Metanephros (tissue), 1 donor: Measurements from ENCODE around the gene SH3YL1. TPM values are rescaled to one million over a fixed set of nuclear protein-coding genes. Genes with fewer than 3 reads are reported as not detected.

Experiments used
- total RNA-seq: library from RNA; depleted of rRNA; stranded (reverse); fragments of >200 nt; gene quantifications from one replicate; pipeline ENCODE4 v1.2.3, GENCODE V29; 2014

The SH3YL1 gene, protein sequence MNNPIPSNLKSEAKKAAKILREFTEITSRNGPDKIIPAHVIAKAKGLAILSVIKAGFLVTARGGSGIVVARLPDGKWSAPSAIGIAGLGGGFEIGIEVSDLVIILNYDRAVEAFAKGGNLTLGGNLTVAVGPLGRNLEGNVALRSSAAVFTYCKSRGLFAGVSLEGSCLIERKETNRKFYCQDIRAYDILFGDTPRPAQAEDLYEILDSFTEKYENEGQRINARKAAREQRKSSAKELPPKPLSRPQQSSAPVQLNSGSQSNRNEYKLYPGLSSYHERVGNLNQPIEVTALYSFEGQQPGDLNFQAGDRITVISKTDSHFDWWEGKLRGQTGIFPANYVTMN
- total RNA-seq = 88.2 TPM

DNA sequence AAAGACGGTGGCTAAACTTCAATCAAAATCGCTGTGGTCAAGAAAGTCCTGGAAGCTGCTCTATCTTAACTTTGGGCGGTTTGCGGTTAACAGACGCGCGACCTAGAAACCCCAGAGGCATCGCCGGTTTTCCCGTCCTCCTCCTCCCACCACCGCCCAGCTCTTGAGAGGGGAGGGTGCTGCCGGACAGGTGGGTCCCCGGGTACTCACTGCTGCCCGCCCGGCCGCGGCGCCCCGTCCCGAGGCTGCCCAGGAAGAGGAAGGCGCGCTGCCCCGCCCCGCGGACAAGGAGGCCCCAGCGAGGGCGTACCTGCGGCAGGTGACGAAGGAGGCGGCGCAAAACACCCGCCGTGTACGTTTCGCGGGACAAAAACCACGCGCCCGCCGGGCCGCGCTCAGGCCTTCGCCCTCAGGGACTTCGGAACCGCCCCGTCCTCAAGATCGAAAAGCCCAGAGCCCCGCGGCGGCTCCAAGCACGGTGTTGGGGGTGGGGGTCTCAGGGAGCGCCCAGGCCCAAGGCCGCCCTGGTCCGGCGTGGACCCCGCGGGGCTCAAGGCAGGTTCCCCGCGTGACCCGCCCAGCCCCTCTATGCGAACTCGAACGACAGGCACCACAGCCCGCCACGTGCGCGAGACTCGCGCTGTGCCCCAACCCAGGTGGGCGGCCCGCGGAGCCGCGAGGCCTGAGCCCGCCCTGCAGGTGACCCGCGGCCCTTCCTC is at the start of gene SH3YL1:
Gene SH3YL1, minus strand, starts transcription at position 259 of the 719 bp plus-strand sequence. Its CDS starts 48 bp downstream, at position 211.

DNA sequence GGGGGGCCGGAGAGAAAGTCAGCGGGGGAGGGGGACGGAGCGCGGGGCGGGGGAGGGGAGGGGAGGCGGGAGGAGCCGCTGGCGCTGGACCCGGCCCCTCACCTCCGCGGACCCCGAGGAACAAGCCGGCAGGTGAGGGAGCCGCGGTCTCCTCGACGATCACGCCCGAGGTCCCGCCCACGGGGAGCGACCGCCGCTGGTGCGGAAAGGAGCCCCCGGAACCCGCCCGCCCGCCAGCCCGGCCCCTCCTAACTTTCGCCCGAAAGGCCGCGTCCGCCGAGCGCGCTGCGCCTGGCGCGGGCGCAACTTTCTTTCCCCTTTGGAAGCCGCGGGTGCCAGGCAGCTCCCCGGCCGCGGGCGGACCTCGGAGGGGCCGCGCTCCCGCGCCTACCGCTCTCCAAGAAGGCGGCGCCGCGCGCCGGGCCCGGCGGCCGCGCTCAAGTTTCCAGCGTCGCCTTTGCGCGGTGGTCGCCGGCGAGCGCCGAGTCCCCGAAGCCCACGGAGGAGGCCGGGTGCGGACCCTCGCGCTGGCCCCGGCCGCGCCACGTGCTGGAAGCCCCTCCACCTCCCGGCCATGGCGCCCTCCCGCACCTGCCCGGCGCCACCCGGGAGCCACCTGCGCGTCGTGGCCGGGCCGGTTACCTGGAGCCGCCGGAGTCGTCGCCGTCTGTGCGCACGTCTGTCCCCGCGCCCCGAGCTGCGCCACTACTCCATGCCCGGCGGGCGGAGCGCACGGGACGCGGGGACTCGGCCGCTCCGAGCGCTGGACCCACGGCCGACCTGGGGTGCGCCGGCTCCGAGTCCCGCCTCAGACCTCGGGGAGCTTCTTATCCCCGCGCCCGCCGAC is 24.3 kb upstream of the SH3YL1 start, which contains the start of gene ALKAL2:
Gene ALKAL2, minus strand, starts transcription at position 181 of the 847 bp plus-strand sequence. CDS start 256 bp downstream, outside the sequence.

DNA sequence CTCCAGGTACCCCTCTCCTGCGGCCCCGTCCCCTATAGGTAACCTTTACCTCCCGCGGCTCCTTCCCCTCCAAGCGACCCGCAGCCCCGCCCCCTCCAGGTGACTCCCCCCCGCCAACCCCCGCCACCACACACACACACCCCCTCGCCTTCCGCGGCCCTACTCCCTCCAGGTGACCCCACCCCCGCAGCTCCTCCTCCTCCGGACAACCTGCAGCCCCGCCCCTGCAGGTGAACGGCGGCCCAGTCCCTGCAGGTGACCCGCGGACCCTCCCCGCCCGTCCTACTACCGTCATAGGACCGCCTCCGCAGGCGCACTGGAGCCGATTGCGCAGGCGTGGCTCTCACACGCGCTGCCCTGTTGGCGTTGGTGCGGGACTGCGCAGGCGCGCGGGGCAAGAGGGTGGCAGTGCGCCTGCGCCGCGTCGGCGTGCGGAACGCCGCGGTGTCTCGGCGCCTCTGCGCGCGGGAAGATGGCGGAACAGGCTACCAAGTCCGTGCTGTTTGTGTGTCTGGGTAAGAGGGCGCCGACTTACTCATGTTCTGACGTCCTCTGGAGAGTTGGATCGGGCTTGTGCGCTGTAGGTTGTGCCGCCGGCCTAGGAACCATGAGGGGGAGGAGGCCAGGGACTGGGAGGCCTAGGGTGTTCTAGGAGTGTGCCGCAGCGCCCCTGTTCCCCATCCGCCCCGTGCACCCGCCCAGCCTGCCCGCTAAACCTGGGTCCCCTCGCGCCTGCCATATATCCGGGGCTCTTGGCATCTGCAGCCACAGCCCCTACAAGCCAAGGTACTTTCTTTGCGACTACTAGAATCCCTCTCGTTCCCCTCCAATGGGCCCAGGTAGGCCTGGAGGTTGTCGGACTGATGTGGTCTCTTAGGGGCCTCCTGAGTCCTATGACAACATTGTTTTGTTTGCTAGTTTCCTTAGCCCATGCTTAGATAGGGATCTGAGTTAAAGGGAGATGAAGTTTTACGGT is 949 bp upstream of the SH3YL1 start, which contains the start of gene ACP1:
Gene ACP1, plus strand, starts transcription at position 455 of the 976 bp plus-strand sequence. Its CDS starts 18 bp downstream, at position 473.

Other genes with a start within 250 kb of the SH3YL1 start
- gene FAM110C, start 217.5 kb downstream of the SH3YL1 start, total RNA-seq = 12.0 TPM
- gene ACP1, start 915 bp upstream of the SH3YL1 start, total RNA-seq = 102 TPM
- gene ALKAL2, start 24.1 kb upstream of the SH3YL1 start, total RNA-seq = 2.7 TPM